ENCODE data around the gene DNAH5.

DNA sequence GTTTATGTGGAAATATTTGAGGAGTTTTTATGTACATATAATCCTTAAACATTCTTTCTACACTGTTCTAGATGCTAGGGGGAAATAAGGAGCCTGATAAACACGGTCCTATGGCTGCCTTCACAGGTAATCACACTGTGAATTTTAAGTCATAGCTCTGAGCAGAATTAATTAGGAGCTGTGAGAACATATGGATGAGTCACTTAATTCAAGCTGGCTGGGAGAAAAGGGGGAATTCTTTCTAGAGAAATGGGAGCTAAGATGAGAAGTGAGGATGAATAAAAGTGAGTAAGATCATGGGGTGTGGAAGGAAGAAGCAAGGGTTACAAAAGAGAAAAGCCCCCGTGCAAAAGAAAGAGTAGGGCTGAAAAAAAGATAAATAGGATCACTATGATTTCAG lies 290.8 kb downstream of the DNAH5 start:
- no peak for TF ChIP-seq POLR2AphosphoS5 (IDR thresholded peaks at IDR 0.05; ENCODE audit: low read depth)
- TF ChIP-seq, protein P1, sequence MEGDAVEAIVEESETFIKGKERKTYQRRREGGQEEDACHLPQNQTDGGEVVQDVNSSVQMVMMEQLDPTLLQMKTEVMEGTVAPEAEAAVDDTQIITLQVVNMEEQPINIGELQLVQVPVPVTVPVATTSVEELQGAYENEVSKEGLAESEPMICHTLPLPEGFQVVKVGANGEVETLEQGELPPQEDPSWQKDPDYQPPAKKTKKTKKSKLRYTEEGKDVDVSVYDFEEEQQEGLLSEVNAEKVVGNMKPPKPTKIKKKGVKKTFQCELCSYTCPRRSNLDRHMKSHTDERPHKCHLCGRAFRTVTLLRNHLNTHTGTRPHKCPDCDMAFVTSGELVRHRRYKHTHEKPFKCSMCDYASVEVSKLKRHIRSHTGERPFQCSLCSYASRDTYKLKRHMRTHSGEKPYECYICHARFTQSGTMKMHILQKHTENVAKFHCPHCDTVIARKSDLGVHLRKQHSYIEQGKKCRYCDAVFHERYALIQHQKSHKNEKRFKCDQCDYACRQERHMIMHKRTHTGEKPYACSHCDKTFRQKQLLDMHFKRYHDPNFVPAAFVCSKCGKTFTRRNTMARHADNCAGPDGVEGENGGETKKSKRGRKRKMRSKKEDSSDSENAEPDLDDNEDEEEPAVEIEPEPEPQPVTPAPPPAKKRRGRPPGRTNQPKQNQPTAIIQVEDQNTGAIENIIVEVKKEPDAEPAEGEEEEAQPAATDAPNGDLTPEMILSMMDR (conservative IDR thresholded peaks at IDR 0.05; ENCODE audit: low read depth in 2 of 2) = no peak
- TF ChIP-seq EZH2 (IDR thresholded peaks at IDR 0.05; ENCODE audit: low read depth, unreplicated experiment) = no peak
- TF ChIP-seq, protein P2, sequence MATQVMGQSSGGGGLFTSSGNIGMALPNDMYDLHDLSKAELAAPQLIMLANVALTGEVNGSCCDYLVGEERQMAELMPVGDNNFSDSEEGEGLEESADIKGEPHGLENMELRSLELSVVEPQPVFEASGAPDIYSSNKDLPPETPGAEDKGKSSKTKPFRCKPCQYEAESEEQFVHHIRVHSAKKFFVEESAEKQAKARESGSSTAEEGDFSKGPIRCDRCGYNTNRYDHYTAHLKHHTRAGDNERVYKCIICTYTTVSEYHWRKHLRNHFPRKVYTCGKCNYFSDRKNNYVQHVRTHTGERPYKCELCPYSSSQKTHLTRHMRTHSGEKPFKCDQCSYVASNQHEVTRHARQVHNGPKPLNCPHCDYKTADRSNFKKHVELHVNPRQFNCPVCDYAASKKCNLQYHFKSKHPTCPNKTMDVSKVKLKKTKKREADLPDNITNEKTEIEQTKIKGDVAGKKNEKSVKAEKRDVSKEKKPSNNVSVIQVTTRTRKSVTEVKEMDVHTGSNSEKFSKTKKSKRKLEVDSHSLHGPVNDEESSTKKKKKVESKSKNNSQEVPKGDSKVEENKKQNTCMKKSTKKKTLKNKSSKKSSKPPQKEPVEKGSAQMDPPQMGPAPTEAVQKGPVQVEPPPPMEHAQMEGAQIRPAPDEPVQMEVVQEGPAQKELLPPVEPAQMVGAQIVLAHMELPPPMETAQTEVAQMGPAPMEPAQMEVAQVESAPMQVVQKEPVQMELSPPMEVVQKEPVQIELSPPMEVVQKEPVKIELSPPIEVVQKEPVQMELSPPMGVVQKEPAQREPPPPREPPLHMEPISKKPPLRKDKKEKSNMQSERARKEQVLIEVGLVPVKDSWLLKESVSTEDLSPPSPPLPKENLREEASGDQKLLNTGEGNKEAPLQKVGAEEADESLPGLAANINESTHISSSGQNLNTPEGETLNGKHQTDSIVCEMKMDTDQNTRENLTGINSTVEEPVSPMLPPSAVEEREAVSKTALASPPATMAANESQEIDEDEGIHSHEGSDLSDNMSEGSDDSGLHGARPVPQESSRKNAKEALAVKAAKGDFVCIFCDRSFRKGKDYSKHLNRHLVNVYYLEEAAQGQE (IDR thresholded peaks at IDR 0.05; ENCODE audit: unreplicated experiment) = no peak
- TF ChIP-seq EZH2phosphoT487 (IDR thresholded peaks at IDR 0.05; ENCODE audit: unreplicated experiment) = no peak
- TF ChIP-seq ZNF114 (CRISPR knock-in tag; IDR thresholded peaks at IDR 0.05) = no peak
- TF ChIP-seq JUNB (IDR thresholded peaks at IDR 0.05; ENCODE audit: unreplicated experiment) = no peak
- TF ChIP-seq ZNF331 (CRISPR knock-in tag; IDR thresholded peaks at IDR 0.05; ENCODE audit: low read depth) = no peak
- no peak for TF ChIP-seq CREB1 (CRISPR knock-in tag; IDR thresholded peaks at IDR 0.05; ENCODE audit: low read depth)
- TF ChIP-seq NANOG (IDR thresholded peaks at IDR 0.05; ENCODE audit: borderline replicate concordance) = no peak
- TF ChIP-seq, protein P3, sequence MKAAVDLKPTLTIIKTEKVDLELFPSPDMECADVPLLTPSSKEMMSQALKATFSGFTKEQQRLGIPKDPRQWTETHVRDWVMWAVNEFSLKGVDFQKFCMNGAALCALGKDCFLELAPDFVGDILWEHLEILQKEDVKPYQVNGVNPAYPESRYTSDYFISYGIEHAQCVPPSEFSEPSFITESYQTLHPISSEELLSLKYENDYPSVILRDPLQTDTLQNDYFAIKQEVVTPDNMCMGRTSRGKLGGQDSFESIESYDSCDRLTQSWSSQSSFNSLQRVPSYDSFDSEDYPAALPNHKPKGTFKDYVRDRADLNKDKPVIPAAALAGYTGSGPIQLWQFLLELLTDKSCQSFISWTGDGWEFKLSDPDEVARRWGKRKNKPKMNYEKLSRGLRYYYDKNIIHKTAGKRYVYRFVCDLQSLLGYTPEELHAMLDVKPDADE (IDR thresholded peaks at IDR 0.05) = no peak
- no peak for TF ChIP-seq STAT1 (IDR thresholded peaks at IDR 0.05; ENCODE audit: unreplicated experiment)

All from GM23338 (cell line).